DND-41 (cell line): Measurements from ENCODE around the gene TMEM128.
"Not testable (repeated sequence)": the region's sequence is repeated elsewhere in the genome, so short reads cannot be mapped to it uniquely, and the experiment has no call there.

Source experiments
- ATAC-seq: fragments of 200-7000 bp; cut with Tn5 transposase; 3 replicates; pipeline ENCODE4 v1.9.1; 2021; ENCODE audit warnings: low read depth; ENCODE audit not compliant: insufficient read depth
- DNase-seq: peaks from one replicate; pipeline ENCODE4 v3.0.0-alpha.2; 2020
- H2AFZ ChIP-seq: 2 replicates; pipeline ENCODE4 v1.6.0; 2012; ENCODE audit warnings: low read depth, low read length
- H3K27ac ChIP-seq: 2 replicates; pipeline ENCODE4 v1.5.1; 2012; ENCODE audit warnings: low read length, inconsistent platforms
- H3K27me3 ChIP-seq: fragments of 200-600 bp; sonication (generic); 2 replicates; pipeline ENCODE4 v1.6.0; 2012; ENCODE audit warnings: low read length, mild to moderate bottlenecking, inconsistent platforms; ENCODE audit not compliant: insufficient read depth, poor library complexity
- H3K36me3 ChIP-seq: 2 replicates; pipeline ENCODE4 v1.5.1; 2012; ENCODE audit warnings: low read length, inconsistent platforms; ENCODE audit not compliant: insufficient read depth
- H3K4me1 ChIP-seq: 2 replicates; pipeline ENCODE4 v1.5.1; 2012; ENCODE audit warnings: mild to moderate bottlenecking, low read length; ENCODE audit not compliant: insufficient read depth
- H3K4me2 ChIP-seq: 2 replicates; pipeline ENCODE4 v1.6.0; 2012; ENCODE audit warnings: mild to moderate bottlenecking, moderate library complexity, low read length, inconsistent platforms; ENCODE audit not compliant: insufficient read depth
- H3K4me3 ChIP-seq, 2 experiments: fragments of 200-600 bp in 1 of 2; shearing (Covaris generic) in 1 of 2; 2 replicates each; pipeline ENCODE4 v1.5.1; 2012 to 2016; ENCODE audit warnings: inconsistent platforms in 2 of 2, low read length in 2 of 2, mild to moderate bottlenecking in 2 of 2, low read depth in 1 of 2, moderate library complexity in 1 of 2
- H3K79me2 ChIP-seq: 2 replicates; pipeline ENCODE4 v1.6.0; 2012; ENCODE audit warnings: low read length, inconsistent platforms; ENCODE audit not compliant: insufficient read depth
- H3K9ac ChIP-seq: 2 replicates; pipeline ENCODE4 v1.6.0; 2012; ENCODE audit warnings: low read depth, mild to moderate bottlenecking, inconsistent platforms, low read length, moderate library complexity
- H3K9me3 ChIP-seq: 2 replicates; pipeline ENCODE4 v1.5.1; 2012; ENCODE audit warnings: low read length, moderate library complexity, mild to moderate bottlenecking, inconsistent platforms; ENCODE audit not compliant: insufficient read depth, severe bottlenecking
- H4K20me1 ChIP-seq: 2 replicates; pipeline ENCODE4 v1.6.0; 2012; ENCODE audit warnings: low read length; ENCODE audit not compliant: insufficient read depth
- EZH2 ChIP-seq: IDR thresholded peaks from 3 replicates; pipeline ENCODE4 v1.6.1; 2012; ENCODE audit warnings: borderline replicate concordance, low read depth, mild to moderate bottlenecking, moderate library complexity, low read length, inconsistent platforms; ENCODE audit not compliant: severe bottlenecking
- TF ChIP-seq, protein P1 (sequence below): IDR thresholded peaks from 2 replicates; pipeline ENCODE4 v1.5.1; 2012; ENCODE audit warnings: borderline replicate concordance, low read length, moderate library complexity, mild to moderate bottlenecking; ENCODE audit not compliant: poor library complexity, severe bottlenecking; ENCODE audit errors: extremely low read depth

Gene TMEM128

DNA sequence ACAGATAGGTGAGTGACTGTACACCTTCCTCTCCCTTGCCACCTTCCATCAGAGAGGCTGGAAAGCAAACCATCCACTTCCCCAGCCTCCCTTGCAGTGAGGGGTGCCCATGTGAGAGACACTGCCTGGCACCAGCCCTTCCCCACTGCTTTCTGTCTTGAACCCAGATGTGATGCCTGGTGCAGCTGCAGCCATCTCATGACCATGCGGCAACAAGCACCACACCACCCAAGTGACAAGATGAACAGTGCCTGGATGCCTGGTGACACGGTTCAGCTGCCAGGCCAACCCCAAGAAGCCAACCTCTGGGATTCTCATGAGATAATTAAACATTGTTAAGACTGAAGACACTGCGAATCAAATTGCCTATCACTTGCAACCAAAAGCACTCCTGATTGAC lies 52.7 kb downstream of the TMEM128 start:
- Histone ChIP-seq H3K27ac (no peak overlapping the region), H3K27me3 (peaks cover 4% of the 10 kb centered on the region)
- ATAC-seq, result no peak

DNA sequence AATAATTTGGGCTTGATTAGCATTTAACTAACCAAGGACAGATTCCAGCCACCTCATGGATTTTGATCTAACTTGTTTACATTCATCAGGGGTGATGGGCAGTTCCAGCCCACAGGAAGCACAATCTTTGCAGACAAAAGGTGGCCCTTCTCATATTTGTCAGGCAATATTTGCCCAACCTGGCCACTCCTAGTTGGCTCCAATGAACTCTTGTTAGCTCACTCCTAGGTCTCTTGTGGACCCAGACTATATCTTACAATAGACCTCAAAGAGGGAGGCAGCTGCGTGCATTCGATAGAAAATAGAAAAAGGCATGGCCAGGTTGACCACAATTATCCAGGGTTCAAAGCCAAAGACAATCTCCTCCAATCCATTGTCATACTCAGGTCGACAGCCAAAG lies 59.5 kb downstream of the TMEM128 start:
- not testable (repeated sequence) for H3K27ac ChIP-seq, H2AFZ ChIP-seq, H3K9ac ChIP-seq, H3K9me3 ChIP-seq, H3K4me1 ChIP-seq, ATAC-seq, H3K4me3 ChIP-seq, H4K20me1 ChIP-seq, DNase-seq, H3K79me2 ChIP-seq, H3K4me2 ChIP-seq, H3K36me3 ChIP-seq, H3K27me3 ChIP-seq

More for the DNA sequence above, 52.7 kb downstream of the TMEM128 start:
- Histone ChIP-seq H3K9ac (no peak overlapping the region), H3K4me3 (no peak overlapping the region), H3K4me2 (no peak overlapping the region), H3K4me1 (no peaks in the 10 kb centered on the region), H3K9me3 (no peaks in the 10 kb centered on the region), H3K79me2 (no peaks in the 10 kb centered on the region), H2AFZ (no peak overlapping the region), H4K20me1 (no peaks in the 10 kb centered on the region), H3K36me3 (no peaks in the 10 kb centered on the region)
- TF ChIP-seq EZH2, result no peak
- TF ChIP-seq, protein P1, sequence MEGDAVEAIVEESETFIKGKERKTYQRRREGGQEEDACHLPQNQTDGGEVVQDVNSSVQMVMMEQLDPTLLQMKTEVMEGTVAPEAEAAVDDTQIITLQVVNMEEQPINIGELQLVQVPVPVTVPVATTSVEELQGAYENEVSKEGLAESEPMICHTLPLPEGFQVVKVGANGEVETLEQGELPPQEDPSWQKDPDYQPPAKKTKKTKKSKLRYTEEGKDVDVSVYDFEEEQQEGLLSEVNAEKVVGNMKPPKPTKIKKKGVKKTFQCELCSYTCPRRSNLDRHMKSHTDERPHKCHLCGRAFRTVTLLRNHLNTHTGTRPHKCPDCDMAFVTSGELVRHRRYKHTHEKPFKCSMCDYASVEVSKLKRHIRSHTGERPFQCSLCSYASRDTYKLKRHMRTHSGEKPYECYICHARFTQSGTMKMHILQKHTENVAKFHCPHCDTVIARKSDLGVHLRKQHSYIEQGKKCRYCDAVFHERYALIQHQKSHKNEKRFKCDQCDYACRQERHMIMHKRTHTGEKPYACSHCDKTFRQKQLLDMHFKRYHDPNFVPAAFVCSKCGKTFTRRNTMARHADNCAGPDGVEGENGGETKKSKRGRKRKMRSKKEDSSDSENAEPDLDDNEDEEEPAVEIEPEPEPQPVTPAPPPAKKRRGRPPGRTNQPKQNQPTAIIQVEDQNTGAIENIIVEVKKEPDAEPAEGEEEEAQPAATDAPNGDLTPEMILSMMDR, result no peak
- no peak for DNase-seq
